GM23338 (cell line): ENCODE results near the gene TUBA3E. TPM values are rescaled to one million over a fixed set of nuclear protein-coding genes. Genes with fewer than 3 reads are reported as not detected.
A peak's percentile ranks its signal among the peaks of the same experiment; 100 is the strongest.
"Not testable (repeated sequence)": the region's sequence is repeated elsewhere in the genome, so short reads cannot be mapped to it uniquely, and the experiment has no call there.

ENCODE experiments used
- ATAC-seq: fragments of 200-7000 bp; cut with Tn5 transposase; 3 replicates; pipeline ENCODE4 v1.9.1; 2020
- DNase-seq: peaks from one replicate; pipeline ENCODE4 v3.0.0-alpha.2; 2015; ENCODE audit warnings: low spot score
- H2AFZ ChIP-seq: fragments of 200-600 bp; sonication (generic); 2 replicates; pipeline ENCODE4 v1.8.0; 2016; ENCODE audit warnings: antibody characterized with exemption, mild to moderate bottlenecking, moderate library complexity
- H3F3A ChIP-seq: fragments of 200-600 bp; sonication (generic); replicated peaks from 2 replicates; pipeline ENCODE4 v1.8.0; 2017; ENCODE audit warnings: antibody characterized with exemption, mixed run types, low read depth
- H3K27ac ChIP-seq: fragments of 200-600 bp; sonication (generic); 2 replicates; pipeline ENCODE4 v1.6.1; 2016; ENCODE audit warnings: low read depth
- H3K27me3 ChIP-seq: fragments of 200-600 bp; sonication (generic); 2 replicates; pipeline ENCODE4 v1.8.0; 2016; ENCODE audit warnings: mild to moderate bottlenecking, mixed run types, moderate library complexity; ENCODE audit not compliant: insufficient read depth
- H3K36me3 ChIP-seq: fragments of 200-600 bp; sonication (generic); 2 replicates; pipeline ENCODE4 v1.8.0; 2016; ENCODE audit warnings: mild to moderate bottlenecking; ENCODE audit not compliant: insufficient read depth
- H3K4me1 ChIP-seq: fragments of 200-600 bp; sonication (generic); 2 replicates; pipeline ENCODE4 v1.8.0; 2016; ENCODE audit warnings: mild to moderate bottlenecking, moderate library complexity; ENCODE audit not compliant: insufficient read depth
- H3K4me2 ChIP-seq: fragments of 200-600 bp; sonication (generic); 2 replicates; pipeline ENCODE4 v1.7.1; 2017; ENCODE audit warnings: mixed run types
- H3K4me3 ChIP-seq: fragments of 200-600 bp; sonication (generic); 2 replicates; pipeline ENCODE4 v1.6.1; 2016; ENCODE audit warnings: mixed run types
- H3K79me2 ChIP-seq: fragments of 200-600 bp; sonication (generic); replicated peaks from 2 replicates; pipeline ENCODE4 v1.8.0; 2017; ENCODE audit warnings: mild to moderate bottlenecking; ENCODE audit not compliant: insufficient read depth
- H3K9me2 ChIP-seq: fragments of 200-600 bp; sonication (generic); 2 replicates; pipeline ENCODE4 v1.8.0; 2017; ENCODE audit not compliant: insufficient read depth
- H4K20me1 ChIP-seq: fragments of 200-600 bp; sonication (generic); replicated peaks from 2 replicates; pipeline ENCODE4 v1.8.0; 2017; ENCODE audit warnings: mild to moderate bottlenecking; ENCODE audit not compliant: insufficient read depth
- H3K27ac Mint-ChIP-seq: 2 replicates; pipeline ENCODE4 v1.8.0; 2020; ENCODE audit warnings: inconsistent platforms, mild to moderate bottlenecking, moderate library complexity, mixed read lengths
- H3K27me3 Mint-ChIP-seq: 3 replicates; pipeline ENCODE4 v1.8.0; 2022; ENCODE audit warnings: low read depth, mild to moderate bottlenecking, moderate library complexity, mixed read lengths, inconsistent platforms; ENCODE audit not compliant: insufficient read depth, poor library complexity
- H3K36me3 Mint-ChIP-seq: 3 replicates; pipeline ENCODE4 v1.8.0; 2021; ENCODE audit warnings: low read depth, mild to moderate bottlenecking, inconsistent platforms, moderate library complexity, mixed read lengths
- H3K4me1 Mint-ChIP-seq: 3 replicates; pipeline ENCODE4 v1.8.0; 2020; ENCODE audit warnings: mild to moderate bottlenecking, inconsistent platforms, mixed read lengths
- H3K4me3 Mint-ChIP-seq: 3 replicates; pipeline ENCODE4 v1.8.0; 2021; ENCODE audit warnings: moderate library complexity, mild to moderate bottlenecking, inconsistent platforms, mixed read lengths
- H3K9me3 Mint-ChIP-seq: 3 replicates; pipeline ENCODE4 v1.8.0; 2020; ENCODE audit warnings: moderate library complexity, mild to moderate bottlenecking, inconsistent platforms, mixed read lengths
- CREB1 ChIP-seq: fragments of 250-450 bp; sonication (Bioruptor Pico); IDR thresholded peaks from 2 replicates; pipeline ENCODE4 v1.5.0; 2020; ENCODE audit warnings: low read depth, mild to moderate bottlenecking, moderate library complexity
- CTCF ChIP-seq, 2 experiments: fragments of 200-600 bp in 1 of 2; sonication (generic) in 1 of 2; conservative IDR thresholded peaks; 2 replicates each; pipeline versions ENCODE4 v1.5.1 to v1.6.1; 2016 to 2017; ENCODE audit warnings: antibody characterized with exemption in 2 of 2, low read depth in 2 of 2, mild to moderate bottlenecking in 2 of 2, moderate library complexity in 1 of 2
- ETS1 ChIP-seq: IDR thresholded peaks from 2 replicates; pipeline ENCODE4 v1.6.1; 2016; ENCODE audit warnings: antibody characterized with exemption
- EZH2 ChIP-seq: fragments of 200-600 bp; sonication (generic); IDR thresholded peaks from one replicate; pipeline ENCODE4 v1.8.0; 2017; ENCODE audit warnings: antibody characterized with exemption, mild to moderate bottlenecking, low read depth; ENCODE audit not compliant: unreplicated experiment
- EZH2phosphoT487 ChIP-seq: fragments of 200-600 bp; sonication (generic); IDR thresholded peaks from one replicate; pipeline ENCODE4 v1.8.1; 2018; ENCODE audit warnings: antibody characterized with exemption; ENCODE audit not compliant: unreplicated experiment
- JUNB ChIP-seq: IDR thresholded peaks from one replicate; pipeline ENCODE4 v1.6.1; 2016; ENCODE audit warnings: antibody characterized with exemption; ENCODE audit not compliant: unreplicated experiment
- NANOG ChIP-seq: IDR thresholded peaks from 2 replicates; pipeline ENCODE4 v1.6.1; 2016; ENCODE audit warnings: antibody characterized with exemption, borderline replicate concordance
- POLR2AphosphoS5 ChIP-seq: IDR thresholded peaks from 2 replicates; pipeline ENCODE4 v1.6.1; 2016; ENCODE audit warnings: antibody characterized with exemption, low read depth
- polyA plus RNA-seq: library from polyadenylated mRNA; unstranded; fragments of >200 nt; fragmentation: Nextera tagmentation; extraction: Ambion mirVana; gene quantifications from 2 replicates; pipeline ENCODE4 v1.2.1, GENCODE V29; 2016
- total RNA-seq: library from RNA; depleted of rRNA; stranded (reverse); fragments of >200 nt; shearing (Covaris generic); gene quantifications from 2 replicates; pipeline ENCODE4 v1.2.3, GENCODE V29; 2014

TUBA3E gene
- total and polyA plus RNA-seq, 2 experiments from 2014 or later: 0.21 to 0.31 TPM

- H3K27me3 Mint-ChIP-seq: peaks cover 11% of the 10 kb centered on the region
- not testable (repeated sequence) for H3K36me3 ChIP-seq, H3K4me1 Mint-ChIP-seq, H3F3A ChIP-seq, H3K9me3 Mint-ChIP-seq, H3K27ac Mint-ChIP-seq, H3K9me2 ChIP-seq, H2AFZ ChIP-seq, H3K27ac ChIP-seq, H4K20me1 ChIP-seq, H3K4me1 ChIP-seq, H3K27me3 ChIP-seq, H3K36me3 Mint-ChIP-seq
- peak; percentile 15 for ATAC-seq
- Histone ChIP-seq H3K79me2 (peaks cover 36% of the 10 kb centered on the region), H3K4me2 (peak overlapping the region; percentile 83), H3K4me3 (peak overlapping the region; percentile 98)
- peak overlapping the region; percentile 70 for H3K4me3 Mint-ChIP-seq
- DNase-seq: peak; percentile 12
Measured at GRCh38 chr2:130182826-130183511, 15.3 kb downstream of the TUBA3E start.

GRCh38 chr2:130181880-130182682 is 16.2 kb downstream of the TUBA3E start, which contains the start of gene MZT2B:
Gene MZT2B (plus strand): TSS chr2:130182262. CDS start chr2:130182283, 21 bp downstream.
- H3K27me3 Mint-ChIP-seq: peaks cover 11% of the 10 kb centered on the region
- ATAC-seq (peak; percentile 90), DNase-seq (peak; percentile 84)
- Histone ChIP-seq H3K4me3 (peak within 1 kb of the TSS; percentile 98), H3K79me2 (peaks cover 45% of the 10 kb centered on the region), H3K27ac (peak within 1 kb of the TSS; percentile 66; the same call in 1 of the 2 replicates), H3K4me2 (peak within 1 kb of the TSS; percentile 96)
- H3K27me3 ChIP-seq, H3K36me3 Mint-ChIP-seq, H3K4me1 ChIP-seq, H3K4me1 Mint-ChIP-seq, H3K36me3 ChIP-seq, H4K20me1 ChIP-seq, H2AFZ ChIP-seq, H3F3A ChIP-seq, H3K9me3 Mint-ChIP-seq, H3K9me2 ChIP-seq: not testable (repeated sequence)
- peak in 1 of 2 experiments; percentile 74 for TF ChIP-seq CTCF (conservative IDR thresholded peaks at IDR 0.05; ENCODE audit: low read depth in 2 of 2)
- TF ChIP-seq CREB1 (CRISPR knock-in tag): peak; percentile 78
- H3K27ac Mint-ChIP-seq: peak within 1 kb of the TSS; percentile 99
- H3K4me3 Mint-ChIP-seq: peak within 1 kb of the TSS; percentile 99

GRCh38 chr2:130181325-130181879 is 16.8 kb downstream of the TUBA3E start, which contains the start of gene SMPD4:
Gene SMPD4 (minus strand): TSS chr2:130181602. CDS start chr2:130176592, 5,010 bp downstream.
- Histone ChIP-seq H3K36me3 (no peaks in the 10 kb centered on the region), H3K9me2 (no peaks in the 10 kb centered on the region), H3K79me2 (peaks cover 52% of the 10 kb centered on the region), H3K4me1 (peaks cover 5% of the 10 kb centered on the region; the same call in 1 of the 2 replicates), H3K27ac (peak within 1 kb of the TSS; percentile 66; the same call in 1 of the 2 replicates), H3F3A (no peaks in the 10 kb centered on the region), H4K20me1 (peaks cover 5% of the 10 kb centered on the region), H3K27me3 (no peaks in the 10 kb centered on the region), H3K4me2 (peak within 1 kb of the TSS; percentile 96), H2AFZ (no peak within 1 kb of the TSS), H3K4me3 (peak within 1 kb of the TSS; percentile 98)
- H3K27ac Mint-ChIP-seq: peak within 1 kb of the TSS; percentile 99
- peaks cover 10% of the 10 kb centered on the region; the same call in 2 of the 3 replicates for H3K4me1 Mint-ChIP-seq
- H3K27me3 Mint-ChIP-seq: peaks cover 11% of the 10 kb centered on the region
- peak within 1 kb of the TSS; percentile 99 for H3K4me3 Mint-ChIP-seq
- DNase-seq (peak; percentile 96), ATAC-seq (peak; percentile 63)
- no peaks in the 10 kb centered on the region for H3K9me3 Mint-ChIP-seq
- peaks cover 14% of the 10 kb centered on the region for H3K36me3 Mint-ChIP-seq
- no peak for TF ChIP-seq EZH2phosphoT487
- no peak for TF ChIP-seq NANOG
- TF ChIP-seq CREB1 (CRISPR knock-in tag): peak; percentile 97
- no peak for TF ChIP-seq JUNB
- TF ChIP-seq POLR2AphosphoS5: peak; percentile 75
- peak; percentile 45; the same call in 1 of the 2 replicates for TF ChIP-seq ETS1
- no peak for TF ChIP-seq EZH2
